WTC11 (cell line): ENCODE results near the gene TMEM127. TPM values are rescaled to one million over a fixed set of nuclear protein-coding genes. Genes with fewer than 3 reads are reported as not detected.

Experiments
- ATAC-seq: fragments of 200-7000 bp; cut with Tn5 transposase; 2 replicates; pipeline ENCODE4 v1.10.0; 2021; ENCODE audit warnings: mild to moderate bottlenecking, moderate library complexity
- CTCF ChIA-PET: fragments of 300-600 bp; sonication (Branson Sonifier 250); formaldehyde crosslinking; loops from one replicate; lab custom pipeline; 2021; ENCODE audit warnings: antibody characterized with exemption; lab: Charles Lee
- POLR2A ChIA-PET: fragments of 350-600 bp; sonication (Branson Sonifier 250); formaldehyde crosslinking; loops from one replicate; lab custom pipeline; 2021; ENCODE audit warnings: antibody characterized with exemption; lab: Charles Lee
- DNase-seq: peaks from one replicate; pipeline ENCODE4 v3.0.0; 2021; ENCODE audit warnings: low spot score
- H3K27ac Mint-ChIP-seq: 2 replicates; pipeline ENCODE4 v1.8.0; 2021; ENCODE audit warnings: mixed read lengths
- H3K27me3 Mint-ChIP-seq: 2 replicates; pipeline ENCODE4 v1.8.0; 2021; ENCODE audit warnings: low read depth, mild to moderate bottlenecking, moderate library complexity, mixed read lengths
- H3K36me3 Mint-ChIP-seq: 2 replicates; pipeline ENCODE4 v1.8.0; 2021; ENCODE audit warnings: mixed read lengths
- H3K4me1 Mint-ChIP-seq: 2 replicates; pipeline ENCODE4 v1.8.0; 2022; ENCODE audit warnings: mixed read lengths
- H3K4me3 Mint-ChIP-seq: 2 replicates; pipeline ENCODE4 v1.8.0; 2021; ENCODE audit warnings: mild to moderate bottlenecking, moderate library complexity, mixed read lengths
- H3K9me3 Mint-ChIP-seq: 2 replicates; pipeline ENCODE4 v1.8.0; 2021; ENCODE audit warnings: mixed read lengths
- ETV6 ChIP-seq: sonication (generic); formaldehyde crosslinking; IDR thresholded peaks from 2 replicates; pipeline ENCODE4 v1.8.1; 2022; ENCODE audit warnings: mild to moderate bottlenecking, missing genetic modification reagents
- NFATC4 ChIP-seq: fragments of 250-450 bp; sonication (Bioruptor Pico); IDR thresholded peaks from 2 replicates; pipeline ENCODE4 v1.9.0; 2021; ENCODE audit warnings: mild to moderate bottlenecking
- PRRX2 ChIP-seq: fragments of 250-450 bp; sonication (Bioruptor Pico); IDR thresholded peaks from 2 replicates; pipeline ENCODE4 v1.8.0; 2021; ENCODE audit warnings: mild to moderate bottlenecking
- RELA ChIP-seq: sonication (generic); formaldehyde crosslinking; IDR thresholded peaks from 2 replicates; pipeline ENCODE4 v1.8.1; 2022; ENCODE audit warnings: missing genetic modification reagents, mild to moderate bottlenecking, borderline replicate concordance
- SP1 ChIP-seq: sonication (generic); formaldehyde crosslinking; conservative IDR thresholded peaks from 2 replicates; pipeline ENCODE4 v1.8.1; 2022; ENCODE audit warnings: missing genetic modification reagents
- ZBTB21 ChIP-seq: sonication (generic); formaldehyde crosslinking; IDR thresholded peaks from 2 replicates; pipeline ENCODE4 v1.8.1; 2023; ENCODE audit warnings: mild to moderate bottlenecking, missing genetic modification reagents, borderline replicate concordance
- ZNF219 ChIP-seq: sonication (generic); formaldehyde crosslinking; IDR thresholded peaks from 2 replicates; pipeline ENCODE4 v1.8.0; 2023; ENCODE audit warnings: missing genetic modification reagents, mild to moderate bottlenecking, borderline replicate concordance
- total RNA-seq: library from RNA; stranded (reverse); gene quantifications from 3 replicates; pipeline ENCODE4 v1.2.3, GENCODE V29; 2021
- TF ChIP-seq, protein P1 (sequence below): sonication (generic); formaldehyde crosslinking; IDR thresholded peaks from 2 replicates; pipeline ENCODE4 v1.8.0; 2022; ENCODE audit warnings: missing genetic modification reagents
- TF ChIP-seq, protein P2 (sequence below): sonication (generic); formaldehyde crosslinking; IDR thresholded peaks from 2 replicates; pipeline ENCODE4 v1.8.1; 2022; ENCODE audit warnings: low read depth, missing genetic modification reagents, borderline replicate concordance
- TF ChIP-seq, protein P3 (sequence below): sonication (generic); formaldehyde crosslinking; IDR thresholded peaks from 2 replicates; pipeline ENCODE4 v1.8.1; 2023; ENCODE audit warnings: mild to moderate bottlenecking, moderate library complexity, missing genetic modification reagents
- TF ChIP-seq, protein P4 (sequence below): fragments of 250-450 bp; sonication (Bioruptor Pico); IDR thresholded peaks from 2 replicates; pipeline ENCODE4 v1.9.0; 2021; ENCODE audit warnings: mild to moderate bottlenecking
- TF ChIP-seq, protein P5 (sequence below): sonication (generic); formaldehyde crosslinking; IDR thresholded peaks from 2 replicates; pipeline ENCODE4 v1.8.1; 2022; ENCODE audit warnings: mild to moderate bottlenecking, moderate library complexity, missing genetic modification reagents
- TF ChIP-seq, protein P6 (sequence below): sonication (generic); formaldehyde crosslinking; IDR thresholded peaks from 2 replicates; pipeline ENCODE4 v1.8.0; 2022; ENCODE audit warnings: mild to moderate bottlenecking, missing genetic modification reagents
- TF ChIP-seq, protein P7 (sequence below): sonication (generic); formaldehyde crosslinking; IDR thresholded peaks from 2 replicates; pipeline ENCODE4 v1.8.1; 2023; ENCODE audit warnings: mild to moderate bottlenecking, missing genetic modification reagents, moderate library complexity
- TF ChIP-seq, protein P8 (sequence below): sonication (generic); formaldehyde crosslinking; IDR thresholded peaks from 2 replicates; pipeline ENCODE4 v1.8.1; 2023; ENCODE audit warnings: mild to moderate bottlenecking, missing genetic modification reagents, moderate library complexity
- TF ChIP-seq, protein P9 (sequence below): sonication (generic); formaldehyde crosslinking; IDR thresholded peaks from 2 replicates; pipeline ENCODE4 v1.8.1; 2023; ENCODE audit warnings: mild to moderate bottlenecking, missing genetic modification reagents

TMEM127 gene
- total RNA-seq, 1 experiment from 2014 or later, result 22.9 TPM

DNA sequence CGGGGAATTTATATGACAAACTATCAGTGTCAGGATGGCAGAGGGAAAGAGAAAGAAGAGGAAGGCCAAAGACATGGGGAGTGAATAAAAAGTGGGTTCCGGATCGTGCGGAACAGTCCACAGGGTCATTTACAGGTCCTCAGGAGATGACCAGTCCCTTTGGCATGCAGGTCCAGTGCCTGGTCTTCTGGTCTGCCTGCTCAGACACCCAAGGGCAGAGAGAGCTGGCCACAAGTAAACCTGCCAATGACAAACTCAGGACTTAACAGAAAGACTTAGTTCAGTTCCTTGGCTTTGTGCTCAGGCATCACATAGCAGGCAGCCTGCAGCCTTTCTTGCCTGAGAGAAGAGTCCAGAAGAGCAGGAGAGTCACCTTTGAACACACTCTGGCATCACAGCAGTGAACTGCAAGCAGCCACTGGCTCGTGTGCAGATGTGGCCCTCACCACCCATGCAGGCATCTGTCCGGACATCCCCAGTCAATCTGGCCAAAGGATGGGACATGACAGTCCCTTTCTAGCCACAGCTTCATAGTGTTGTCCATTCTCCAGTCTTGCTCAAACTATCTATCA is 14.0 kb downstream of the TMEM127 start:
- POLR2A ChIA-PET, result no interaction called here
- H3K36me3 Mint-ChIP-seq, result peaks cover 26% of the 10 kb centered on the region
- H3K27me3 Mint-ChIP-seq, result no peaks in the 10 kb centered on the region
- CTCF ChIA-PET, result no interaction called here
- DNase-seq (peak; percentile 29), ATAC-seq (peak; percentile 60; the same call in 1 of the 2 replicates)
- no peaks in the 10 kb centered on the region; the same call in 1 of the 2 replicates for H3K4me1 Mint-ChIP-seq
- H3K9me3 Mint-ChIP-seq, result no peaks in the 10 kb centered on the region
- TF ChIP-seq, protein P1, sequence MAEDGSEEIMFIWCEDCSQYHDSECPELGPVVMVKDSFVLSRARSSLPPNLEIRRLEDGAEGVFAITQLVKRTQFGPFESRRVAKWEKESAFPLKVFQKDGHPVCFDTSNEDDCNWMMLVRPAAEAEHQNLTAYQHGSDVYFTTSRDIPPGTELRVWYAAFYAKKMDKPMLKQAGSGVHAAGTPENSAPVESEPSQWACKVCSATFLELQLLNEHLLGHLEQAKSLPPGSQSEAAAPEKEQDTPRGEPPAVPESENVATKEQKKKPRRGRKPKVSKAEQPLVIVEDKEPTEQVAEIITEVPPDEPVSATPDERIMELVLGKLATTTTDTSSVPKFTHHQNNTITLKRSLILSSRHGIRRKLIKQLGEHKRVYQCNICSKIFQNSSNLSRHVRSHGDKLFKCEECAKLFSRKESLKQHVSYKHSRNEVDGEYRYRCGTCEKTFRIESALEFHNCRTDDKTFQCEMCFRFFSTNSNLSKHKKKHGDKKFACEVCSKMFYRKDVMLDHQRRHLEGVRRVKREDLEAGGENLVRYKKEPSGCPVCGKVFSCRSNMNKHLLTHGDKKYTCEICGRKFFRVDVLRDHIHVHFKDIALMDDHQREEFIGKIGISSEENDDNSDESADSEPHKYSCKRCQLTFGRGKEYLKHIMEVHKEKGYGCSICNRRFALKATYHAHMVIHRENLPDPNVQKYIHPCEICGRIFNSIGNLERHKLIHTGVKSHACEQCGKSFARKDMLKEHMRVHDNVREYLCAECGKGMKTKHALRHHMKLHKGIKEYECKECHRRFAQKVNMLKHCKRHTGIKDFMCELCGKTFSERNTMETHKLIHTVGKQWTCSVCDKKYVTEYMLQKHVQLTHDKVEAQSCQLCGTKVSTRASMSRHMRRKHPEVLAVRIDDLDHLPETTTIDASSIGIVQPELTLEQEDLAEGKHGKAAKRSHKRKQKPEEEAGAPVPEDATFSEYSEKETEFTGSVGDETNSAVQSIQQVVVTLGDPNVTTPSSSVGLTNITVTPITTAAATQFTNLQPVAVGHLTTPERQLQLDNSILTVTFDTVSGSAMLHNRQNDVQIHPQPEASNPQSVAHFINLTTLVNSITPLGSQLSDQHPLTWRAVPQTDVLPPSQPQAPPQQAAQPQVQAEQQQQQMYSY (CRISPR knock-in tag), result peak; percentile 98
- TF ChIP-seq RELA (CRISPR knock-in tag), result no peak
- no peak overlapping the region for H3K4me3 Mint-ChIP-seq
- H3K27ac Mint-ChIP-seq, result no peak overlapping the region

DNA sequence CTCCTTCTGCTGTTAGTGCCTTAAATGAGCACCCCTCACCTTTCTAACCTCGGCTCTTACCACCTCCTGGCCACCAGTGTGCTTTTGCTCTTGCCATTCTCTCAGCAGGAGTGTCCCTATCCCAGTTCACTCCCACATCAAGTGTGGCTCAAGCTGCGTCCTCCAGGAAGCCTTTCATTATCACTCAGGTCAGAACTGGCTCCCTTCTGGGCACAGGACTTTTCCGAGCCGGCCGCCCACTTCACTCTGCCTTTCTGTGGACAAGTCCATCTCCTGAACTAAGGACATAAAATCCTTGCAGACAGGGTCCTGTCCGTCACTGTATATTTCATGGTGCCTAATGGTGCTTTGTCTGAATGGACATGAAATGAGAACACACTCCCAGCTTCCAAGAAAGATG is 15.6 kb downstream of the TMEM127 start:
- Mint-ChIP-seq H3K4me1 (no peaks in the 10 kb centered on the region; the same call in 1 of the 2 replicates), H3K9me3 (no peaks in the 10 kb centered on the region), H3K27ac (peak overlapping the region; percentile 35; the same call in 1 of the 2 replicates), H3K4me3 (no peak overlapping the region), H3K27me3 (no peaks in the 10 kb centered on the region), H3K36me3 (peaks cover 19% of the 10 kb centered on the region)
- POLR2A ChIA-PET, result no interaction called here
- DNase-seq (no peak), ATAC-seq (no peak)
- CTCF ChIA-PET, result no interaction called here
- TF ChIP-seq, protein P2, sequence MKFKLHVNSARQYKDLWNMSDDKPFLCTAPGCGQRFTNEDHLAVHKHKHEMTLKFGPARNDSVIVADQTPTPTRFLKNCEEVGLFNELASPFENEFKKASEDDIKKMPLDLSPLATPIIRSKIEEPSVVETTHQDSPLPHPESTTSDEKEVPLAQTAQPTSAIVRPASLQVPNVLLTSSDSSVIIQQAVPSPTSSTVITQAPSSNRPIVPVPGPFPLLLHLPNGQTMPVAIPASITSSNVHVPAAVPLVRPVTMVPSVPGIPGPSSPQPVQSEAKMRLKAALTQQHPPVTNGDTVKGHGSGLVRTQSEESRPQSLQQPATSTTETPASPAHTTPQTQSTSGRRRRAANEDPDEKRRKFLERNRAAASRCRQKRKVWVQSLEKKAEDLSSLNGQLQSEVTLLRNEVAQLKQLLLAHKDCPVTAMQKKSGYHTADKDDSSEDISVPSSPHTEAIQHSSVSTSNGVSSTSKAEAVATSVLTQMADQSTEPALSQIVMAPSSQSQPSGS, result no peak
- TF ChIP-seq, protein P3, sequence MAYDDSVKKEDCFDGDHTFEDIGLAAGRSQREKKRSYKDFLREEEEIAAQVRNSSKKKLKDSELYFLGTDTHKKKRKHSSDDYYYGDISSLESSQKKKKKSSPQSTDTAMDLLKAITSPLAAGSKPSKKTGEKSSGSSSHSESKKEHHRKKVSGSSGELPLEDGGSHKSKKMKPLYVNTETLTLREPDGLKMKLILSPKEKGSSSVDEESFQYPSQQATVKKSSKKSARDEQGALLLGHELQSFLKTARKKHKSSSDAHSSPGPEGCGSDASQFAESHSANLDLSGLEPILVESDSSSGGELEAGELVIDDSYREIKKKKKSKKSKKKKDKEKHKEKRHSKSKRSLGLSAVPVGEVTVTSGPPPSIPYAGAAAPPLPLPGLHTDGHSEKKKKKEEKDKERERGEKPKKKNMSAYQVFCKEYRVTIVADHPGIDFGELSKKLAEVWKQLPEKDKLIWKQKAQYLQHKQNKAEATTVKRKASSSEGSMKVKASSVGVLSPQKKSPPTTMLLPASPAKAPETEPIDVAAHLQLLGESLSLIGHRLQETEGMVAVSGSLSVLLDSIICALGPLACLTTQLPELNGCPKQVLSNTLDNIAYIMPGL (CRISPR knock-in tag), result no peak
- TF ChIP-seq, protein P4, sequence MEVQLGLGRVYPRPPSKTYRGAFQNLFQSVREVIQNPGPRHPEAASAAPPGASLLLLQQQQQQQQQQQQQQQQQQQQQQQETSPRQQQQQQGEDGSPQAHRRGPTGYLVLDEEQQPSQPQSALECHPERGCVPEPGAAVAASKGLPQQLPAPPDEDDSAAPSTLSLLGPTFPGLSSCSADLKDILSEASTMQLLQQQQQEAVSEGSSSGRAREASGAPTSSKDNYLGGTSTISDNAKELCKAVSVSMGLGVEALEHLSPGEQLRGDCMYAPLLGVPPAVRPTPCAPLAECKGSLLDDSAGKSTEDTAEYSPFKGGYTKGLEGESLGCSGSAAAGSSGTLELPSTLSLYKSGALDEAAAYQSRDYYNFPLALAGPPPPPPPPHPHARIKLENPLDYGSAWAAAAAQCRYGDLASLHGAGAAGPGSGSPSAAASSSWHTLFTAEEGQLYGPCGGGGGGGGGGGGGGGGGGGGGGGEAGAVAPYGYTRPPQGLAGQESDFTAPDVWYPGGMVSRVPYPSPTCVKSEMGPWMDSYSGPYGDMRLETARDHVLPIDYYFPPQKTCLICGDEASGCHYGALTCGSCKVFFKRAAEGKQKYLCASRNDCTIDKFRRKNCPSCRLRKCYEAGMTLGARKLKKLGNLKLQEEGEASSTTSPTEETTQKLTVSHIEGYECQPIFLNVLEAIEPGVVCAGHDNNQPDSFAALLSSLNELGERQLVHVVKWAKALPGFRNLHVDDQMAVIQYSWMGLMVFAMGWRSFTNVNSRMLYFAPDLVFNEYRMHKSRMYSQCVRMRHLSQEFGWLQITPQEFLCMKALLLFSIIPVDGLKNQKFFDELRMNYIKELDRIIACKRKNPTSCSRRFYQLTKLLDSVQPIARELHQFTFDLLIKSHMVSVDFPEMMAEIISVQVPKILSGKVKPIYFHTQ (CRISPR knock-in tag), result no peak
- no peak for TF ChIP-seq ZBTB21
- TF ChIP-seq, protein P5, sequence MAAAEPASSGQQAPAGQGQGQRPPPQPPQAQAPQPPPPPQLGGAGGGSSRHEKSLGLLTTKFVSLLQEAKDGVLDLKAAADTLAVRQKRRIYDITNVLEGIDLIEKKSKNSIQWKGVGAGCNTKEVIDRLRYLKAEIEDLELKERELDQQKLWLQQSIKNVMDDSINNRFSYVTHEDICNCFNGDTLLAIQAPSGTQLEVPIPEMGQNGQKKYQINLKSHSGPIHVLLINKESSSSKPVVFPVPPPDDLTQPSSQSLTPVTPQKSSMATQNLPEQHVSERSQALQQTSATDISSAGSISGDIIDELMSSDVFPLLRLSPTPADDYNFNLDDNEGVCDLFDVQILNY (CRISPR knock-in tag), result no peak
- no peak for TF ChIP-seq ETV6 (CRISPR knock-in tag)
- TF ChIP-seq NFATC4 (CRISPR knock-in tag), result no peak
- TF ChIP-seq, protein P6, sequence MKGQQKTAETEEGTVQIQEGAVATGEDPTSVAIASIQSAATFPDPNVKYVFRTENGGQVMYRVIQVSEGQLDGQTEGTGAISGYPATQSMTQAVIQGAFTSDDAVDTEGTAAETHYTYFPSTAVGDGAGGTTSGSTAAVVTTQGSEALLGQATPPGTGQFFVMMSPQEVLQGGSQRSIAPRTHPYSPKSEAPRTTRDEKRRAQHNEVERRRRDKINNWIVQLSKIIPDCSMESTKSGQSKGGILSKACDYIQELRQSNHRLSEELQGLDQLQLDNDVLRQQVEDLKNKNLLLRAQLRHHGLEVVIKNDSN (CRISPR knock-in tag), result no peak
- no peak for TF ChIP-seq SP1 (CRISPR knock-in tag)
- TF ChIP-seq, protein P7, sequence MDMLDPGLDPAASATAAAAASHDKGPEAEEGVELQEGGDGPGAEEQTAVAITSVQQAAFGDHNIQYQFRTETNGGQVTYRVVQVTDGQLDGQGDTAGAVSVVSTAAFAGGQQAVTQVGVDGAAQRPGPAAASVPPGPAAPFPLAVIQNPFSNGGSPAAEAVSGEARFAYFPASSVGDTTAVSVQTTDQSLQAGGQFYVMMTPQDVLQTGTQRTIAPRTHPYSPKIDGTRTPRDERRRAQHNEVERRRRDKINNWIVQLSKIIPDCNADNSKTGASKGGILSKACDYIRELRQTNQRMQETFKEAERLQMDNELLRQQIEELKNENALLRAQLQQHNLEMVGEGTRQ (CRISPR knock-in tag), result no peak
- TF ChIP-seq, protein P8, sequence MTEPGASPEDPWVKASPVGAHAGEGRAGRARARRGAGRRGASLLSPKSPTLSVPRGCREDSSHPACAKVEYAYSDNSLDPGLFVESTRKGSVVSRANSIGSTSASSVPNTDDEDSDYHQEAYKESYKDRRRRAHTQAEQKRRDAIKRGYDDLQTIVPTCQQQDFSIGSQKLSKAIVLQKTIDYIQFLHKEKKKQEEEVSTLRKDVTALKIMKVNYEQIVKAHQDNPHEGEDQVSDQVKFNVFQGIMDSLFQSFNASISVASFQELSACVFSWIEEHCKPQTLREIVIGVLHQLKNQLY (CRISPR knock-in tag), result no peak
- no peak for TF ChIP-seq PRRX2 (CRISPR knock-in tag)
- no peak for TF ChIP-seq ZNF219 (CRISPR knock-in tag)
- TF ChIP-seq, protein P9, sequence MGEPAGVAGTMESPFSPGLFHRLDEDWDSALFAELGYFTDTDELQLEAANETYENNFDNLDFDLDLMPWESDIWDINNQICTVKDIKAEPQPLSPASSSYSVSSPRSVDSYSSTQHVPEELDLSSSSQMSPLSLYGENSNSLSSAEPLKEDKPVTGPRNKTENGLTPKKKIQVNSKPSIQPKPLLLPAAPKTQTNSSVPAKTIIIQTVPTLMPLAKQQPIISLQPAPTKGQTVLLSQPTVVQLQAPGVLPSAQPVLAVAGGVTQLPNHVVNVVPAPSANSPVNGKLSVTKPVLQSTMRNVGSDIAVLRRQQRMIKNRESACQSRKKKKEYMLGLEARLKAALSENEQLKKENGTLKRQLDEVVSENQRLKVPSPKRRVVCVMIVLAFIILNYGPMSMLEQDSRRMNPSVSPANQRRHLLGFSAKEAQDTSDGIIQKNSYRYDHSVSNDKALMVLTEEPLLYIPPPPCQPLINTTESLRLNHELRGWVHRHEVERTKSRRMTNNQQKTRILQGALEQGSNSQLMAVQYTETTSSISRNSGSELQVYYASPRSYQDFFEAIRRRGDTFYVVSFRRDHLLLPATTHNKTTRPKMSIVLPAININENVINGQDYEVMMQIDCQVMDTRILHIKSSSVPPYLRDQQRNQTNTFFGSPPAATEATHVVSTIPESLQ, result no peak
